ENCODE results near the gene INSIG1.

The INSIG1 gene

DNA sequence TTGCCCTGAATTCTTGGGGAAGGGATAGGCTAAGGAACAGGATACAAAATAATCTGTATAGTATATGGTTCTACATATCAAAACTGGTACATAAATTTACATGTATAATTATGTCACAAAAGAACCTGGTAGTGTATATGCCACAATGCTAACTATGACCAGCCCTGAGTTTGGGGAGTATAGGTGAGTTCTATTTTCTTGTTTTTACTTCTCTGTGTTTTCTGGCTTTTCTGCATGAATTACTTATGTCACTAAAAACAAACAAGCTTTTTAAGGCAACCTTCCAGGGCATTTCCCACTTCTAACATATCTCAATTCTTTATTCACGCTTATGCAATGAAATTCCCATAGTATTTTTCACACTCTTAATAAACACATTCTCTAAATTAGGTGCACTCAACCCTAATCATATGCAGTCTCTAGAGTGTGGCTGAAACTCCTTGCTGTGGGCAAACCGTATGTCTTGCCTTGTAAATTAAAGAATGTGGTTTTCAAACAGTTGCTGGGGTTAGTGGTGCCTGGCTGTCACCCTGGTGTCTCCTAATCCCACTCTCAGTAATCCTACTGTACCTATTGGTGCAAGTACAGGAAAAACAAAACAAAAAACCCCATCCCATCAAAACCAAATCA lies 14.0 kb upstream of the INSIG1 start:
- Histone ChIP-seq H3K4me2 (ENCODE audit: low read depth, low read length, poor library complexity, severe bottlenecking) (peak overlapping the region; percentile 74), H3K4me1 (ENCODE audit: insufficient read depth, low read length, poor library complexity, severe bottlenecking) (peaks cover 78% of the 10 kb centered on the region), H2AFZ (ENCODE audit: low read length) (no peak overlapping the region), H3K79me2 (ENCODE audit: insufficient read depth, low read length) (no peaks in the 10 kb centered on the region), H3K36me3 (ENCODE audit: insufficient read depth, low read length) (no peaks in the 10 kb centered on the region), H3K9me3 (ENCODE audit: insufficient read depth, low read depth, low read length) (no peaks in the 10 kb centered on the region), H3K27me3 (ENCODE audit: insufficient read depth, low read length, poor library complexity, severe bottlenecking) (no peaks in the 10 kb centered on the region), H3F3A (ENCODE audit: low read depth) (no peaks in the 10 kb centered on the region), H4K20me1 (ENCODE audit: insufficient read depth, low read length, poor library complexity, severe bottlenecking) (no peaks in the 10 kb centered on the region), H3K9ac (ENCODE audit: low read depth, low read length, poor library complexity, severe bottlenecking) (peak overlapping the region; percentile 60), H3K4me3 (ENCODE audit: low read length, poor library complexity, severe bottlenecking) (peak overlapping the region; percentile 53), H3K9me2 (replicated peaks; ENCODE audit: low read depth, low read length) (no peaks in the 10 kb centered on the region)
- TF ChIP-seq EZH2phosphoT487 (IDR thresholded peaks at IDR 0.05; ENCODE audit: borderline replicate concordance): no peak

DNA sequence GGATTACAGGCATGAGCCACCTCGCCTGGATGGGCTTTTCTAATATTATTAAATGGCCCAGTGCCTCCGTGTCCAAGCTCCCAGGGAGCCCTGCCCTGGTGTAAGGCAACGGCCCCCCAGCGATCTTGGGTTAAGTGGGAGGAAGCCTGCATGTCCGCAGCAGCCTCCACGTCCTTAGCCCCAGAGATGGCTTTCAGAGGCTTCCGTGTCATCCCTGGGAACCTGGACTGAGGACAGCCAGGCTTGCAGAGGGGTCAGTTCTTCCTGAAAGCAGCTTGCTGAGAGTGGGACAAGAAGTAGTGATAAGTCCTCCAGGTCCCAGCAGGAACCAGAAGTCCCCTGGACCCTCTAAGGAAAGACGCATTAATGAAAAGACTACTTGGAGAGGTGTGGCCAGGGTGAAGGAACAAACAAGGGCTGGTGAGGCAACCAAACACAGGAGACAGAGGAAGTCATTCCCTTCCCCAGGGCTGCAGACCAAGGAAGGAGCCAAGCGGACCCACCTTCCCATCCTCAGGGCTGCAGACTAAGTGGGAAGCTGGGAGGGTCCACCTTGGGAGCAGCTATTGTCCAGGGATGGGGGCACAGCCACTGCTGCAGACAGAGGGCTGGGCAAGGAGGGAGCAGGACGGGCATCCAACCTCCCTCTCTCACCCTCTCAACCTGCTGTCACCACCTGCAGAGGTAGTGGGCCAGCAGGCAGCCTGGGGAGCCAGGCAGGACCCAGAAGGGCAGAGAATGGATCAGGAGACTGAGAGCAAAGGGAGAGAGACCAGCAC lies 13.0 kb upstream of the INSIG1 start:
- Histone ChIP-seq H3K79me2 (ENCODE audit: insufficient read depth, low read length) (no peaks in the 10 kb centered on the region), H3K36me3 (ENCODE audit: insufficient read depth, low read length) (no peaks in the 10 kb centered on the region), H3K9me2 (replicated peaks; ENCODE audit: low read depth, low read length) (no peaks in the 10 kb centered on the region), H3K27me3 (ENCODE audit: insufficient read depth, low read length, poor library complexity, severe bottlenecking) (no peaks in the 10 kb centered on the region), H3K4me1 (ENCODE audit: insufficient read depth, low read length, poor library complexity, severe bottlenecking) (peaks cover 81% of the 10 kb centered on the region), H3K4me2 (ENCODE audit: low read depth, low read length, poor library complexity, severe bottlenecking) (peak overlapping the region; percentile 74), H4K20me1 (ENCODE audit: insufficient read depth, low read length, poor library complexity, severe bottlenecking) (no peaks in the 10 kb centered on the region), H3K4me3 (ENCODE audit: low read length, poor library complexity, severe bottlenecking) (no peak overlapping the region), H3K9me3 (ENCODE audit: insufficient read depth, low read depth, low read length) (no peaks in the 10 kb centered on the region), H2AFZ (ENCODE audit: low read length) (no peak overlapping the region), H3F3A (ENCODE audit: low read depth) (no peaks in the 10 kb centered on the region), H3K9ac (ENCODE audit: low read depth, low read length, poor library complexity, severe bottlenecking) (peak overlapping the region; percentile 60)
- TF ChIP-seq, protein P1, sequence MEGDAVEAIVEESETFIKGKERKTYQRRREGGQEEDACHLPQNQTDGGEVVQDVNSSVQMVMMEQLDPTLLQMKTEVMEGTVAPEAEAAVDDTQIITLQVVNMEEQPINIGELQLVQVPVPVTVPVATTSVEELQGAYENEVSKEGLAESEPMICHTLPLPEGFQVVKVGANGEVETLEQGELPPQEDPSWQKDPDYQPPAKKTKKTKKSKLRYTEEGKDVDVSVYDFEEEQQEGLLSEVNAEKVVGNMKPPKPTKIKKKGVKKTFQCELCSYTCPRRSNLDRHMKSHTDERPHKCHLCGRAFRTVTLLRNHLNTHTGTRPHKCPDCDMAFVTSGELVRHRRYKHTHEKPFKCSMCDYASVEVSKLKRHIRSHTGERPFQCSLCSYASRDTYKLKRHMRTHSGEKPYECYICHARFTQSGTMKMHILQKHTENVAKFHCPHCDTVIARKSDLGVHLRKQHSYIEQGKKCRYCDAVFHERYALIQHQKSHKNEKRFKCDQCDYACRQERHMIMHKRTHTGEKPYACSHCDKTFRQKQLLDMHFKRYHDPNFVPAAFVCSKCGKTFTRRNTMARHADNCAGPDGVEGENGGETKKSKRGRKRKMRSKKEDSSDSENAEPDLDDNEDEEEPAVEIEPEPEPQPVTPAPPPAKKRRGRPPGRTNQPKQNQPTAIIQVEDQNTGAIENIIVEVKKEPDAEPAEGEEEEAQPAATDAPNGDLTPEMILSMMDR (conservative IDR thresholded peaks at IDR 0.05; ENCODE audit: low read length): no peak
- no peak for TF ChIP-seq EZH2phosphoT487 (IDR thresholded peaks at IDR 0.05; ENCODE audit: borderline replicate concordance)

DNA sequence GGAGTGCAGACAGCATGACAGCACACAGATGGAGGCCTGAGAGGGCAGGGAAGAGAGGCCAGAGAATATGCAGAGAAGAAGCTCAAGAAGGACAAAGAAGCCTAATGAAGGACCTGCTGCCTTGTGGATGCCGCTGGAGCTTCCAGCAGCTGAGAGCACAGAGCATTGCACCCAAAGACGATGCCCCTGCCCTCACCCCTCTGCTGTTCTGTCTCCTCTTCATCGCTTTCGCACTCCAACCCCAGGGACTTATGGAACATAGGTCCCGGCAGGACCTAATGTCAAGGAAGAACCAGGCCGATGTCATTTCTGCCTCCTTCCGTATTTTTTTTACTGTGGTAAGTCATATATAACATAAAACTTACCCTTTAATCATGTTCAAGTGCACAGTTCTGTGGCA lies 12.3 kb upstream of the INSIG1 start:
- Histone ChIP-seq H3K4me1 (ENCODE audit: insufficient read depth, low read length, poor library complexity, severe bottlenecking) (peaks cover 85% of the 10 kb centered on the region), H3K4me2 (ENCODE audit: low read depth, low read length, poor library complexity, severe bottlenecking) (peak overlapping the region; percentile 74), H3K79me2 (ENCODE audit: insufficient read depth, low read length) (no peaks in the 10 kb centered on the region), H3K9me2 (replicated peaks; ENCODE audit: low read depth, low read length) (no peaks in the 10 kb centered on the region), H3K9ac (ENCODE audit: low read depth, low read length, poor library complexity, severe bottlenecking) (peak overlapping the region; percentile 60), H3K36me3 (ENCODE audit: insufficient read depth, low read length) (no peaks in the 10 kb centered on the region), H4K20me1 (ENCODE audit: insufficient read depth, low read length, poor library complexity, severe bottlenecking) (no peaks in the 10 kb centered on the region), H2AFZ (ENCODE audit: low read length) (0 out of 2 replicates have a peak overlapping the region, but pooled peaks have one; percentile 22), H3K4me3 (ENCODE audit: low read length, poor library complexity, severe bottlenecking) (no peak overlapping the region), H3K27me3 (ENCODE audit: insufficient read depth, low read length, poor library complexity, severe bottlenecking) (no peaks in the 10 kb centered on the region), H3F3A (ENCODE audit: low read depth) (no peaks in the 10 kb centered on the region), H3K9me3 (ENCODE audit: insufficient read depth, low read depth, low read length) (no peaks in the 10 kb centered on the region)
- TF ChIP-seq, protein P1 (conservative IDR thresholded peaks at IDR 0.05; ENCODE audit: low read length): no peak
- no peak for TF ChIP-seq EZH2phosphoT487 (IDR thresholded peaks at IDR 0.05; ENCODE audit: borderline replicate concordance)

All from Loucy (cell line).